K562 (cell line): Measurements from ENCODE around the gene MILR1. TPM values are rescaled to one million over a fixed set of nuclear protein-coding genes. Genes with fewer than 3 reads are reported as not detected.

Experiments
- BRD4 ChIP-seq: fragments of 200-600 bp; sonication (generic); IDR thresholded peaks from 2 replicates; pipeline ENCODE4 v1.6.1; 2017; ENCODE audit warnings: inconsistent platforms
- CREM ChIP-seq: IDR thresholded peaks from 2 replicates; pipeline ENCODE4 v1.6.1; 2014; ENCODE audit warnings: antibody characterized with exemption, low read depth
- ETS2 ChIP-seq: IDR thresholded peaks from 2 replicates; pipeline ENCODE4 v1.6.1; 2016; ENCODE audit warnings: borderline replicate concordance, missing genetic modification characterization, mild to moderate bottlenecking, moderate library complexity, missing compliant biosample characterization; ENCODE audit not compliant: poor library complexity, severe bottlenecking
- MEIS2 ChIP-seq: fragments of 450-650 bp; IDR thresholded peaks from 2 replicates; pipeline ENCODE4 v1.6.1; 2014; ENCODE audit warnings: mild to moderate bottlenecking; ENCODE audit not compliant: partially characterized antibody
- SRF ChIP-seq, 2 experiments: fragments of 250-450, 450-650 bp in 1 of 2; sonication (Bioruptor Pico) in 1 of 2; sonication (generic) in 1 of 2; formaldehyde crosslinking; IDR thresholded peaks; 2 replicates each; pipeline versions ENCODE4 v1.5.0 to v1.5.1; 2020 to 2022; ENCODE audit warnings: mild to moderate bottlenecking in 1 of 2, missing genetic modification reagents in 1 of 2
- ZEB2 ChIP-seq: fragments of 450-650 bp; IDR thresholded peaks from 2 replicates; pipeline ENCODE4 v1.6.1; 2016
- ZNF263 ChIP-seq: sonication (generic); formaldehyde crosslinking; IDR thresholded peaks from 2 replicates; pipeline ENCODE4 v1.8.0; 2022; ENCODE audit warnings: mild to moderate bottlenecking, missing genetic modification reagents, borderline replicate concordance
- ZNF324 ChIP-seq: fragments of 250-450 bp; sonication (Bioruptor Pico); IDR thresholded peaks from 2 replicates; pipeline ENCODE4 v1.4.0; 2020; ENCODE audit warnings: mild to moderate bottlenecking
- ZNF41 ChIP-seq: fragments of 250-450 bp; sonication (Bioruptor Pico); conservative IDR thresholded peaks from 2 replicates; pipeline ENCODE4 v1.4.0; 2020; ENCODE audit warnings: mild to moderate bottlenecking
- ZNF431 ChIP-seq: sonication (generic); formaldehyde crosslinking; IDR thresholded peaks from 2 replicates; pipeline ENCODE4 v1.8.0; 2022; ENCODE audit warnings: mild to moderate bottlenecking, missing genetic modification reagents
- ZNF589 ChIP-seq: fragments of 200-800 bp; sonication (Bioruptor generic); IDR thresholded peaks from 2 replicates; pipeline ENCODE4 v1.6.1; 2016; ENCODE audit warnings: low read depth, missing genetic modification characterization, missing compliant biosample characterization
- polyA plus RNA-seq, 8 experiments: library from polyadenylated mRNA; depleted of rRNA in 4 of 8; stranded (reverse) in 5 of 8; unstranded in 3 of 8; fragments of >200 nt; fragmentation: Nextera tagmentation in 2 of 8; fragmentation: Illumina TruSeq in 1 of 8; extraction: Ambion mirVana in 2 of 8; extraction: Trizol in 1 of 8; gene quantifications; 2 replicates each; pipeline versions ENCODE4 v1.2.1 to v1.2.3, GENCODE V29; 2011 to 2014; ENCODE audit warnings: inconsistent platforms in 1 of 8, missing spikeins in 1 of 8
- total RNA-seq, 7 experiments: library from RNA; depleted of rRNA in 6 of 7; stranded (reverse); fragments of >200 nt in 6 of 7; fragmentation: Illumina TruSeq in 2 of 7; extraction: Trizol in 2 of 7; gene quantifications; 2 replicates each; pipeline versions ENCODE4 v1.2.1 to v1.2.3, GENCODE V29; 2011 to 2021; ENCODE audit warnings: low replicate concordance in 1 of 7
- TF ChIP-seq, protein P1 (sequence below), 2 experiments: IDR thresholded peaks; 2 replicates each; pipeline ENCODE4 v1.6.1; 2011; ENCODE audit warnings: borderline replicate concordance in 1 of 2, control low read depth in 1 of 2, low read depth in 1 of 2, low read length in 1 of 2, mild to moderate bottlenecking in 1 of 2, mixed read lengths in 1 of 2, moderate library complexity in 1 of 2; ENCODE audit not compliant: insufficient read depth in 1 of 2, insufficient read length in 1 of 2, poor library complexity in 1 of 2, severe bottlenecking in 1 of 2; ENCODE audit errors: extremely low read depth in 1 of 2
- TF ChIP-seq, protein P2 (sequence below), 2 experiments: fragments of 450-650 bp in 1 of 2; sonication (generic) in 1 of 2; formaldehyde crosslinking in 1 of 2; IDR thresholded peaks in 1 of 2; conservative IDR thresholded peaks in 1 of 2; 2 replicates each; pipeline versions ENCODE4 v1.6.1 to v1.8.1; 2016 to 2023; ENCODE audit warnings: mild to moderate bottlenecking in 2 of 2, moderate library complexity in 2 of 2, inconsistent platforms in 1 of 2, missing genetic modification reagents in 1 of 2
- TF ChIP-seq, protein P3 (sequence below): fragments of 450-650 bp; conservative IDR thresholded peaks from 2 replicates; pipeline ENCODE4 v1.6.1; 2016; ENCODE audit warnings: missing genetic modification characterization, low read depth, mild to moderate bottlenecking, control low read depth, missing compliant biosample characterization
- TF ChIP-seq, protein P4 (sequence below): sonication (generic); formaldehyde crosslinking; IDR thresholded peaks from 2 replicates; pipeline ENCODE4 v1.8.0; 2022; ENCODE audit warnings: mild to moderate bottlenecking, low read depth, missing genetic modification reagents

MILR1 gene
- total and polyA plus RNA-seq, 9 of the 15 experiments (the other 6 are each of a cell fraction or from before 2014, with no cell fraction given), result 3.8 to 14.1 (median 7.1) TPM

DNA sequence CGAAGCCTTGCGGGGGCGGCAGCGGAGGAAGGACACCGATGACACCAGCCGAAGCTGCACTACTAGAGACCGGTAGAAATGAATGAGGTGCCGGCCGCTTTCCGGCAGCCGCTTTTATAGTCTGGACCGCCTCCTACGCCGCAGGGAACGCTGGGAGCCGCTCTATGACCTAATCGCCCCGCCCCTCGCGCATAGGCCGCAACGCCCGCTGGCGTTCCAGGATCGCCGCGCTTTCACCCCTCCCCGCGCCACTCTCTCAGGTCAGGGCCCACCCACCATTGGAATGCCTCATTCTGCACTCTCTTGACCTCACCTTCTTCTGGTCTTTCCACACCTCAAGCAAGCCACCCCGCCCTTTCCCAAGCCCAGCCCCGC is 57.3 kb downstream of the MILR1 start, which contains the start of gene DDX5 (continued):
- TF ChIP-seq CREM (peak; percentile 77; the same call in 1 of the 2 replicates), ZNF263 (CRISPR knock-in tag) (peak; percentile 12; the same call in 1 of the 2 replicates), ZNF41 (no peak), ETS2 (tag) (no peak), ZNF589 (CRISPR knock-in tag) (peak; percentile 20; the same call in 1 of the 2 replicates), ZEB2 (peak; percentile 96), BRD4 (peak; percentile 81; the same call in 1 of the 2 replicates), ZNF431 (CRISPR knock-in tag) (no peak), ZNF324 (no peak), MEIS2 (peak; percentile 40), SRF (CRISPR knock-in tag; IDR thresholded peaks at IDR 0.05) (peak in 1 of 2 experiments; percentile 53; a peak in 1 of 4 replicates)
- TF ChIP-seq, protein P1, sequence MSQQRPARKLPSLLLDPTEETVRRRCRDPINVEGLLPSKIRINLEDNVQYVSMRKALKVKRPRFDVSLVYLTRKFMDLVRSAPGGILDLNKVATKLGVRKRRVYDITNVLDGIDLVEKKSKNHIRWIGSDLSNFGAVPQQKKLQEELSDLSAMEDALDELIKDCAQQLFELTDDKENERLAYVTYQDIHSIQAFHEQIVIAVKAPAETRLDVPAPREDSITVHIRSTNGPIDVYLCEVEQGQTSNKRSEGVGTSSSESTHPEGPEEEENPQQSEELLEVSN (IDR thresholded peaks at IDR 0.05; ENCODE audit: borderline replicate concordance in 1 of 2, extremely low read depth in 1 of 2, insufficient read depth in 1 of 2, insufficient read length in 1 of 2, low read depth in 1 of 2, low read length in 1 of 2, poor library complexity in 1 of 2, severe bottlenecking in 1 of 2), result peak in 1 of 2 experiments; percentile 27
- TF ChIP-seq, protein P2, sequence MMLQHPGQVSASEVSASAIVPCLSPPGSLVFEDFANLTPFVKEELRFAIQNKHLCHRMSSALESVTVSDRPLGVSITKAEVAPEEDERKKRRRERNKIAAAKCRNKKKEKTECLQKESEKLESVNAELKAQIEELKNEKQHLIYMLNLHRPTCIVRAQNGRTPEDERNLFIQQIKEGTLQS (IDR thresholded peaks at IDR 0.05), result peak; percentile 64; the same call in 1 of the 2 replicates
- TF ChIP-seq, protein P2 (CRISPR knock-in tag; conservative IDR thresholded peaks at IDR 0.05), result no peak
- TF ChIP-seq, protein P3, sequence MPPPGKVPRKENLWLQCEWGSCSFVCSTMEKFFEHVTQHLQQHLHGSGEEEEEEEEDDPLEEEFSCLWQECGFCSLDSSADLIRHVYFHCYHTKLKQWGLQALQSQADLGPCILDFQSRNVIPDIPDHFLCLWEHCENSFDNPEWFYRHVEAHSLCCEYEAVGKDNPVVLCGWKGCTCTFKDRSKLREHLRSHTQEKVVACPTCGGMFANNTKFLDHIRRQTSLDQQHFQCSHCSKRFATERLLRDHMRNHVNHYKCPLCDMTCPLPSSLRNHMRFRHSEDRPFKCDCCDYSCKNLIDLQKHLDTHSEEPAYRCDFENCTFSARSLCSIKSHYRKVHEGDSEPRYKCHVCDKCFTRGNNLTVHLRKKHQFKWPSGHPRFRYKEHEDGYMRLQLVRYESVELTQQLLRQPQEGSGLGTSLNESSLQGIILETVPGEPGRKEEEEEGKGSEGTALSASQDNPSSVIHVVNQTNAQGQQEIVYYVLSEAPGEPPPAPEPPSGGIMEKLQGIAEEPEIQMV (tag), result no peak
- TF ChIP-seq, protein P4, sequence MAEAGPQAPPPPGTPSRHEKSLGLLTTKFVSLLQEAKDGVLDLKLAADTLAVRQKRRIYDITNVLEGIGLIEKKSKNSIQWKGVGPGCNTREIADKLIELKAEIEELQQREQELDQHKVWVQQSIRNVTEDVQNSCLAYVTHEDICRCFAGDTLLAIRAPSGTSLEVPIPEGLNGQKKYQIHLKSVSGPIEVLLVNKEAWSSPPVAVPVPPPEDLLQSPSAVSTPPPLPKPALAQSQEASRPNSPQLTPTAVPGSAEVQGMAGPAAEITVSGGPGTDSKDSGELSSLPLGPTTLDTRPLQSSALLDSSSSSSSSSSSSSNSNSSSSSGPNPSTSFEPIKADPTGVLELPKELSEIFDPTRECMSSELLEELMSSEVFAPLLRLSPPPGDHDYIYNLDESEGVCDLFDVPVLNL, result peak; percentile 57; the same call in 1 of the 2 replicates
